Measurements from ENCODE around the gene MGAT4C.

Gene MGAT4C

DNA sequence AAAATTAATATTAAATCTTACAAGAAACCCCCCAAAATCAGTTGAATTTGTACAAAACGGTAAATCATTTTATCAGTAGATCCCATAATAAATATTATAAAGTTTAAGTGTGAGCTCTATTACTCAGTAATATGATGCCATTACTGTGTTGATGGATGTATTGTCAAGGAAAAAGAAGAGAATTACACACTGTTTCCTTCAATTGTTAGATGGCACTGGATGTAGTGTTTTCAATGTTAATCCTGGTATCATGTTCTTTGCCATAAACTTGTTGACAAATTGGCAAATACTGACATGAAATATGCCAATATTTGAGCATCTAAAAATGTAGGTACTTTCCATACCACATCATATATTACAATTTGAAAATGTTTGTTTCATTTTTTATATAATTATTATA is 280.5 kb downstream of the MGAT4C start:
- no peak for DNase-seq (ENCODE audit: low read depth in 2 of 2)

- DNase-seq (ENCODE audit: low read depth in 2 of 2), result no peak
Observed at GRCh38 chr12:85971800-85972199, 284.4 kb downstream of the MGAT4C start.

DNA sequence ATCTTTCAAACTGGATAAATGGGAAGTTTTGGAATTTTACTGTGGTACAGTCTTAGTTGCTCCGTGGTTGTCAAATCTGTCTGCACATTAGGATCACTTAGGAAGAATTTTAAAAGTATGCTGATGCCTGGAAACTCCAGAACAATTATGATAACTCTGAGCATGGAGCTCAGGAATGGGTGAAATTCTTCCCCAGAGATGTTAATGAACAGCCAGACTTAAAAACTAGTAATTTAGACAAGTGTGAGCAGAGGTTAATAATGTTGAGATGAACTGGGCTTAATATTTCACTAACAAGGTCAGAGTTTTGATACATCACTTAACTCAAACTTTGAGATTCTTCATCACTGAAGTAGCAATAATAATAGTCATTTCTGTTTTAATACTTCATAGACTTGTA is 287.6 kb downstream of the MGAT4C start:
- DNase-seq (ENCODE audit: low read depth in 2 of 2), result no peak

DNA sequence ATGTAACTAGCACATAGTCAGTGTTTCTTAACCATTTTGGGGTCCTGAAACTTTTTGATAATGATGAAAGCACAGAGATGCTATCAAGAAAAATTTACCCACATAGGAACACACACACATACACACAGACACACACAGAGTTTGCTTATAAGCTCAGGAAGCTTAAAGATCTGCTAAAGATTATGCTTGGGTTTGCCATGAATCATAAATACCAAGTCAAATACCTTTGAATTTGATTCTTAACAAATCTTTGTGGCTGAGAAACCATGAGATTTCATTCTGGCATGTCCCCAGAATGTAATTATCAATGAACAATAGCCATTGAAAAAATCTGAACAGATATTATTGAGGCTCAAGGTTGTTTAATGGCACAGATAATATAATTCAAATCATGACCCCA is 292.9 kb downstream of the MGAT4C start:
- no peak for DNase-seq (ENCODE audit: low read depth in 2 of 2)

- no peak for DNase-seq (ENCODE audit: low read depth in 2 of 2)
Observed at GRCh38 chr12:85956081-85956480, 300.1 kb downstream of the MGAT4C start.

DNA sequence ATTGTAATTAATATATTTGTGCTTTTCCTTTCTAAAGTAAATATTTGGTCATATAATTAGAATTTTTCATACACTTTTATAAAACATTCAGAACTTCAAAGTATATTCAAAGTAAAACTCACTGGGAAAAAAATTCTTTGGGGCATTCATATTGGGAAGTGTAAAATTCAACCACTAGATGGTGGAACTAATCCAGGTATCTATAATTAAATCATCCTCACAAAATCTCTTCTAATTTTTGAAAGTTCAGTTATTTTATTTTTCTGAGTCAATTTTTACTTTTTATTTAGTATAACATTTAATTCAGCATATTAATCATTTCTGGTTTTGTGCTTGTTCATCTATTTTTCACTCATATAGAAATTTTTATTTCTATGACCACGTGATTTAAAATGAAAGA is 301.1 kb downstream of the MGAT4C start:
- no peak for DNase-seq (ENCODE audit: low read depth in 2 of 2)

DNA sequence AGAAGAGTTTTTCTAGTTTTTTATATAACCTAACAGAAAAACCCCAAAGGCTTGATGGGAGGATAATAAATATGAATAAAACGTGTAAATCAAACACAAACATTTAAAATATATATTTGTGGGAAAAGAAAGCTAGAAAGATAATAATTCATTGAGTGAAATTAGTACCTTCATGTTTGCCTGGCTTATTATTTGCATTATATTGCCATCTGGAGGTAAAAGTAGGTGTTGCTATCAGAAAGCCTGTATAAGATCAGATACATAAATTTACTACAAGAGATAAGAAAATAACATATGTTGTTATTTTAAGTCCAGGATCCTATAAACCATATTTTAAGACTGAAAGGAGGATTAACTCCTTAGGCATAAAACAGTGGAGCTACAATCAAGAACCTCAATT is 304.4 kb downstream of the MGAT4C start:
- DNase-seq (ENCODE audit: low read depth in 2 of 2), result no peak

DNA sequence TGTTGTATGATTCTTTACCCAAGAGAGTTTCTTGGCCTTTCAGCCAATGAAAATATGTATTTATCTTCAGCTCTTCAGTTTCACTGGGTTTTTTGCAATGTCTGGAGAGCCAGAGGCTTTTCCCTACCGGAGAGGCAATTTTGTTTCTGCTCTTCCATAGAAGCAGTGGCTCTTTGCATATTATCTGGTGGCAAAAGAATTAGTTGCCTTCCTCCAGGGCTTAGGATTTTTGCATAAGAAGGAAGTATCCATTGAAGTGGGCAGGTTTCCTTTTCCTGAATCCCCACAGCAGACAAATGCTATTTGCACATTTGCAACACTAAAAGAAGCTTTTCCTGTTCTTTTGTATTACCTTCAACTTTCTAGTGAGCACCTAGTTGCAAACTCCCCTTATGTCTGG is 306.9 kb downstream of the MGAT4C start:
- DNase-seq (ENCODE audit: low read depth in 2 of 2), result no peak

- no peak for DNase-seq (ENCODE audit: low read depth in 2 of 2)
Observed at GRCh38 chr12:85948340-85948739, 307.9 kb downstream of the MGAT4C start.

DNA sequence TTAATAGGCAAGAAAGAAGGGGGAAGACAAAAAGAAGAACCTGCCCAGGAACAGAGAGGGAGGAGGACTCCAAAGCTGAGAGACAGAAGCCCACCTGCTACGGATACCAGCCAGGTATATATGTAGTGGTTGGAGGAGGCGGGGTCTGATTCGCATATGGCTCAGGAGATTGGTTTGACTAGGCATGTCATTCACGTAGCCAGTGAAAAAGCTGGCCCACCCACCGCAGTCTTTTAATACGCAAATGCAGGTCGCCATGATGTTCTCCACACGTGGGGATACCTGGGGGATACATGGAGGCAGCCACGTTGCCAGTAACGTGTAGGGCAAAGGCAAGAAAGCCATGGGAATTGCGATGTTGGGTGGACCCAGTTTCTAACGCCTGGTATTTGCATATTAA is 308.9 kb downstream of the MGAT4C start:
- DNase-seq (ENCODE audit: low read depth in 2 of 2), result no peak

- DNase-seq (ENCODE audit: low read depth in 2 of 2), result no peak
Observed at GRCh38 chr12:85946375-85946774, 309.8 kb downstream of the MGAT4C start.

DNA sequence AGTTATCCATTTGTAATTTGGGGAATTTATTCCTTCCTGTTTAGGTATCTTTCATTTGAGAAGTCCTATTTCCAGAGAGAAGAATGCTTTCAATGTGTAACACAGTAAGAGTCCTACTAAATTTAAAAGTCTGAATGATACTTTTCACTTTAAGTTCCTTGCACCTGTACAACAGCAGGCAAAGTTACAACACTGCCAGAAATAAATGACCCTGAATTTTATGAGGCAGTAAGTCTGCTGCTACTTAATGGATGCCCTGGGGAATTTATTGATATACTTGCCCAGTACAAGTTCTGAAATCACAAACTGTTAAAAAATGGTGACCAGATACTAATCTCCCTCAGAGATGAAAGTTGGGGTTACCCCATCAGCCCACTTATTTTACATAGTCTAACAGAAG is 329.0 kb downstream of the MGAT4C start:
- DNase-seq (ENCODE audit: low read depth in 2 of 2), result no peak

DNA sequence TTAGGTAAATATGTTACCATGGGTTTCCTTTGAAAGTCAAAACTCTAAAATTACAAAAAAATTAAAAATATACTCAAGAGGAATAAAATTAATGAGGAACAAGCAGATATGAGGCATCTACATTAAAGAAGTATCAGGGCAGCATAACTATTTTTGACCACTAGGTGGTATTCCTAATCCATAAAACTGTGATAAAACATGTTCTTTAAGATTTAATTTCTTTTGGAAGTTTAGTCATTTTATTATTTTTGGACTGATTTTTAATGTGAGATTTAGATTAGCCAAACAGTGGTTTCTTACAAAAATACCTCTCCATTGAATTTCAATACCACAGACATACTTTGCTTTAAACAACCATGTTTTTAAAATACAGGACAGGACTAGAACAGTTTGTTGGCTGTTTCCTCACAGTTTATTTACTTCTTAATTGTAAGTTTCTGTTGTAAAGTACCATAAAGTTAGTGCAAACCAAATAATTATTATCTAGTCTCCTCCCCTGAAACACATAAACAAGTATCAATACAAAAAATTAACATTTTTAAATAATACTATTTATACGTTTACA is 332.3 kb downstream of the MGAT4C start:
- no peak for DNase-seq (ENCODE audit: low read depth in 2 of 2)

DNA sequence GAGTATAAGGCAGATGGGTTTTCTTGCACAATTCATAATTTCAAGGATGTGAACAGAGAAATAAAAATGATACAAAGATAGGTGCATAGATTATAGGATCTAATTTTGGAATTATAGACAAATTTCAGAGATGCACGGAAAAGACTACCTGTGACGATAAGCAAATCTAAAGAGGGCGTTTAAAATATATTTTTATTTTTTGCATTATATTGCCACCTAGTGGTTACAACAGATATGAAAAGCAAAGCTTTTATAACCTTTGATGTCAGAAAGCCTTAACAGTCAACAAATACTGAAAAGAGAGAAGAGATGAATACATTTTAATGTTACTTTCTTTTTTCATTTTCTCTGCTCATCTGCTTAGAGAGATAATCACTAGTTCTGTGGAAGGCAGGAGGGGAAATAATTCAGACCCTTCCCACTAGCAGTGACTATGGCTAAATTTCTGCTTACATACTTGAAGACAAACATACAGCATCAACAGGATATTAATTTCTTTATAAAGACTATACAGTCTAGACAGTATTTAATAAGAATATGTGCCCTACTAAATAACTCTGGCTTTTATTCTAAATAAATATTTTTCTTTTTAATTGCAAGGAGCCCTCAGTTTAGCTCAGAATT is 335.8 kb downstream of the MGAT4C start:
- DNase-seq (ENCODE audit: low read depth in 2 of 2), result no peak
